Esophagus (tissue), 2 donors: ENCODE data around the gene TAS2R5. TPM values are rescaled to one million over a fixed set of nuclear protein-coding genes. Genes with fewer than 3 reads are reported as not detected.
"Not testable (repeated sequence)": the region's sequence is repeated elsewhere in the genome, so short reads cannot be mapped to it uniquely, and the experiment has no call there.

Experiments
- H3K27ac ChIP-seq, 2 donors: one replicate each; pipeline ENCODE4 v1.5.1; 2013; ENCODE audit warnings: low read depth in 2 of 2, mild to moderate bottlenecking in 2 of 2, inconsistent platforms in 1 of 2, low read length in 1 of 2, moderate library complexity in 1 of 2
- H3K27me3 ChIP-seq, 2 donors: one replicate each; pipeline ENCODE4 v1.6.1; 2013; ENCODE audit warnings: low read length in 2 of 2, control low read depth in 1 of 2, mild to moderate bottlenecking in 1 of 2; ENCODE audit not compliant: insufficient read depth in 2 of 2, control insufficient read depth in 1 of 2
- H3K36me3 ChIP-seq, 2 donors: one replicate each; pipeline ENCODE4 v1.6.1; 2013; ENCODE audit warnings: low read length in 1 of 2; ENCODE audit not compliant: control insufficient read depth in 2 of 2, insufficient read depth in 2 of 2
- H3K4me1 ChIP-seq, 2 donors: one replicate each; pipeline ENCODE4 v1.6.1; 2013; ENCODE audit warnings: low read length in 1 of 2; ENCODE audit not compliant: control insufficient read depth in 2 of 2, insufficient read depth in 2 of 2
- H3K4me3 ChIP-seq, 2 donors: one replicate each; pipeline ENCODE4 v1.5.1; 2013; ENCODE audit warnings: low read length in 2 of 2, mild to moderate bottlenecking in 2 of 2, low read depth in 1 of 2, moderate library complexity in 1 of 2
- H3K9me3 ChIP-seq, 2 donors: one replicate each; pipeline ENCODE4 v1.6.1; 2013; ENCODE audit warnings: mild to moderate bottlenecking in 2 of 2, low read depth in 1 of 2, low read length in 1 of 2, moderate library complexity in 1 of 2; ENCODE audit not compliant: control insufficient read depth in 2 of 2, insufficient read depth in 1 of 2
- WGBS, 2 donors: extraction: QIAGEN DNeasy Blood & Tissue Kit; methylation state at CpG; one replicate each; pipeline ENCODE4 v1.1.7; 2013; 5-methylcytosine and 5-hydroxymethylcytosine counted together
- polyA plus RNA-seq, 2 donors: library from polyadenylated mRNA; stranded (reverse); fragments of 200-250 nt; gene quantifications; one replicate each; pipeline ENCODE4 v1.2.3, GENCODE V29; 2013
- donor health status: healthy with polysubstance abuse.
- donor health status: Bipolar disorder and iron deficiency.

TAS2R5 gene
- polyA plus RNA-seq, 2 donors, result 0.28 to 1.0 TPM

- Histone ChIP-seq H3K36me3 (peaks cover 2 to 3% of the 10 kb centered on the region in 2 donors), H3K27ac (no peak overlapping the region), H3K4me3 (no peak overlapping the region), H3K27me3 (no peaks in the 10 kb centered on the region), H3K9me3 (no peaks in the 10 kb centered on the region), H3K4me1 (no peaks in the 10 kb centered on the region)
- 72 to 77% methylated on average over 13 of the region's 13 CpGs for WGBS, 2 donors
Measured at GRCh38 chr7:141785706-141786552, 4.1 kb upstream of the TAS2R5 start.

GRCh38 chr7:141788296-141788695, 1.7 kb upstream of the TAS2R5 start:
- Histone ChIP-seq H3K4me3 (no peak overlapping the region), H3K9me3 (no peaks in the 10 kb centered on the region), H3K4me1 (no peaks in the 10 kb centered on the region), H3K36me3 (peaks cover 3 to 4% of the 10 kb centered on the region in 2 donors), H3K27ac (no peak overlapping the region), H3K27me3 (no peaks in the 10 kb centered on the region)
- 82 to 84% methylated on average over 2 of the region's 2 CpGs for WGBS, 2 donors

- Histone ChIP-seq H3K4me1 (no peaks in the 10 kb centered on the region), H3K36me3 (peaks cover 1 to 4% of the 10 kb centered on the region in 2 donors), H3K4me3 (no peak overlapping the region), H3K27me3 (no peaks in the 10 kb centered on the region), H3K9me3 (no peaks in the 10 kb centered on the region), H3K27ac (no peak overlapping the region)
- 82 to 83% methylated on average over 2 of the region's 2 CpGs for WGBS, 2 donors
Measured at GRCh38 chr7:141792526-141792925, 2.5 kb downstream of the TAS2R5 start.

DNA sequence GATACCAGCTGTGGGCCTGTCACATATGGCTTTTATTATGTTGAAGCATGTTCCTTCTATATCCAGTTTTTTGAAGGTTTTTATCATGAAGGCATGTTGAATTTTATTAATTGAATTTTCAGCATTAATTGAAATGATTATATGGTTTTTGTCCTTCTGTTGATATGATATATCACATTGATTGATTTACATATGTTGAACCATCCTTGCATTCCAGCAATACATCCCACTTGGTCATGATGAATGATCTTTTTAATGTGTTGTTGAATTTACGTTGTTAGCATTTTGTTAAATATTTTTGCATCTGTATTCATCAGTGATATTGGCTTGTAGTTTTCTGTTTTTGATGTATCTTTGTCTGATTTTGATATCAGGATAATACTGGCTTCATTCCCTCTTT, 30.1 kb downstream of the TAS2R5 start:
- Histone ChIP-seq H3K27ac (no peak overlapping the region), H3K36me3 (peaks cover 0 to 5% of the 10 kb centered on the region in 2 donors), H3K4me1 (no peaks in the 10 kb centered on the region), H3K27me3 (no peaks in the 10 kb centered on the region), H3K4me3 (no peak overlapping the region), H3K9me3 (peaks cover 0 to 6% of the 10 kb centered on the region in 2 donors)
- 91 to 94% methylated on average over 1 of the region's 1 CpG for WGBS, 2 donors

GRCh38 chr7:141822432-141822831, 32.4 kb downstream of the TAS2R5 start:
- not testable (repeated sequence) for H3K36me3 ChIP-seq, H3K27ac ChIP-seq, H3K27me3 ChIP-seq, H3K9me3 ChIP-seq, H3K4me3 ChIP-seq, H3K4me1 ChIP-seq

- Histone ChIP-seq H3K4me1 (no peaks in the 10 kb centered on the region), H3K36me3 (no peaks in the 10 kb centered on the region), H3K27ac (no peak overlapping the region), H3K9me3 (peaks cover 0 to 2% of the 10 kb centered on the region in 2 donors), H3K4me3 (no peak overlapping the region), H3K27me3 (no peaks in the 10 kb centered on the region)
- WGBS, 2 donors, result 90 to 93% methylated on average over 5 of the region's 5 CpGs
Measured at GRCh38 chr7:141837683-141838082, 47.7 kb downstream of the TAS2R5 start.

DNA sequence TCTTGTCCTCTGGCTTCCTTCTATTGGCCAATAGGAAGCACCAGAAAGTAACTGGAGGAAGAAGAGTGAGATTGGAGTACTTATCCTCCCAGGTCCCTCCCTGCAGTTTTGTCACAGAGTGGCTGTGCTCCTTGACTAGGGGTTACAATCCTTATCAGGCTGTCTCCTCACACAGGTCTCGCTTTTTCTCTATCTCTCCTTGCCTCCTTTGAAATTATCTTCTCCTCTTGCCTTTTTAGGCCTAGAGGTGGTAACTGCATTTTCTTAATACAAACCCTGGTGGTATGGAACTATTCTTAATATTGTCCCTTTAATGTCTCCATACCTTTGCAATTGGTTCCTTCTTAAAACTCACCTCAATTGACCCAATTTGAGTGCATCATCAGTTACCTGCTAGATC, 48.6 kb downstream of the TAS2R5 start:
- H3K27me3 ChIP-seq, result no peaks in the 10 kb centered on the region
- H3K4me1 ChIP-seq, result no peaks in the 10 kb centered on the region
- WGBS, 2 donors, result 86 to 88% methylated on average over 1 of the region's 1 CpG
- no peak overlapping the region for H3K4me3 ChIP-seq
- H3K27ac ChIP-seq, result no peak overlapping the region
- no peaks in the 10 kb centered on the region for H3K36me3 ChIP-seq
- H3K9me3 ChIP-seq, result no peaks in the 10 kb centered on the region

- Histone ChIP-seq H3K27me3 (no peaks in the 10 kb centered on the region), H3K9me3 (no peaks in the 10 kb centered on the region), H3K4me3 (no peak overlapping the region), H3K4me1 (no peaks in the 10 kb centered on the region), H3K36me3 (no peaks in the 10 kb centered on the region), H3K27ac (no peak overlapping the region)
- WGBS, 2 donors, result 78 to 85% methylated on average over 4 of the region's 4 CpGs
Measured at GRCh38 chr7:141839256-141839655, 49.2 kb downstream of the TAS2R5 start.

DNA sequence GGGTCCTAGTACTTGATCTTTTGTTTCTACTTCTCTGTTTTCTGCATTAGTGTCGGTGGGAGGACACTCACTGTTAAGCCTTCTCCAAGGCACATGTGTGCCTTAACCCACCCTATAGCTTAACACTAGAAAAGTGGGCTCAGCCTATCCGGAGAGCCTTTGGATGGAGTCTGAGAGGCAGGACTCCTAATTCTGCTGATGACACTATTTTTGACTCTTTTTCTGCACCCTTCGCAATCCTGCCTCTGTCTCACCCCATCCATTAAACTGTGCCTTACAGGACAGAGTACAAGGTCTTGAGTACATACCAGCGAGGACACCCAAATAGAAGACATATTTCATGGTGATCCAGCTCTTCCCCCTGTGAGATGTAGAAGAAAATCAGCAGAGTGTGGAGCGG, 50.7 kb downstream of the TAS2R5 start:
- 87 to 91% methylated on average over 5 of the region's 5 CpGs for WGBS, 2 donors
- Histone ChIP-seq H3K27me3 (no peaks in the 10 kb centered on the region), H3K9me3 (no peaks in the 10 kb centered on the region), H3K4me3 (no peak overlapping the region), H3K4me1 (no peaks in the 10 kb centered on the region), H3K27ac (no peak overlapping the region), H3K36me3 (no peaks in the 10 kb centered on the region)
